ENCODE data around the gene PHLDA1.
A peak's percentile ranks its signal among the peaks of the same experiment; 100 is the strongest.

PHLDA1 gene

DNA sequence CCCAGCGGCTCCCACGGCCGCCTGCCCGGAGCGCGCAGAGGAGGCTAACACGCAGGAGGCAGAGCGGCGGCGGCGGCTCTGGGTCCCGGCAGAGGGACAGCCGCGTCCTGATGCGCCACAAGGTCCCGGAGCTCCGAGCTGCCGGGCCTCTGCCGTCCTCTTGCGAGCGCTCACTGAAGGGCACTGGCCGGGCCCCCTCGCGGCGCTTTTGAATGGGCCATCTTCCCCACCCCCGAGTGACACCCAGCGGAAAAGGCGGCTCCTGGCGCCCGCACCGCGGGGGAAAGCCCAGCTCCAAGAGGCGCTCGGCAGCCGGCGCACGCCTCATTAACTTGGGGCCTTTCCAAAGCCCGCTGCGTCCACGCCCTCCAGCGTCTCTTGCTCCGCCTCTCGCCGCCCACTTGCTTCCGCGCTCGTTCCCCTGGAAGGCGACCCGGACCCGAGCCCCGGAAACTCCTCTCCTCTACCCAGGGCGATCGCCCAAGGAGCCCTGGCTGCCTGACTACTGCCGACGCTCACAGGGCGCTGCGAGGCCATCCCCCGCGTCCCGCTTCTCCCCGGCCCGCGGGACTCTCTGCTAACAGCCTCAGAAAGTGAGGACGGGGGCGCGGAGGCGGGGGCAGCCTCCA, at the start of gene PHLDA1:
TSS of gene PHLDA1 (minus strand) at position 363 of the 629 bp plus-strand sequence.
- peak; percentile 88 to 95 for DNase-seq

GRCh38 chr12:76080729-76081415, 49.3 kb upstream of the PHLDA1 start:
- peak in 1 of 2 experiments; percentile 4 for DNase-seq

GRCh38 chr12:76080017-76080728, 48.6 kb upstream of the PHLDA1 start:
- no peak for DNase-seq

DNA sequence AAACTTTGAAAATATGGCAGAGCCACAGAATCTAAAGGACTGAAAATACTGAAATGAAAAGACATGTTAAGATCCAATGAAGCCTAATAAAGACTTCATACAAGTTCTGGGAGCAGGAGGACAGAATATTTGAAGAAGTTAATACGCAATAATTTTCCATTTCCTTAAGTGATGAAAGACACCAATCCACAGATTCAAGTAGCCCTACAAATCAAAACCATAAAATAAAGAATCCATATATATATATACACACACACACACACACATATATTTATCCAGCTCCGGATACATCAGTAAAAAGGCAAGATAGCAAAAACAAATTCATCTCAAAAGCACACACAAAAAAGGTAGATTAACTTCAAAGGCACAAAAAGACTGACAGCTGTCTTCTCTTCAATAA, 47.2 kb upstream of the PHLDA1 start:
- no peak for DNase-seq

DNA sequence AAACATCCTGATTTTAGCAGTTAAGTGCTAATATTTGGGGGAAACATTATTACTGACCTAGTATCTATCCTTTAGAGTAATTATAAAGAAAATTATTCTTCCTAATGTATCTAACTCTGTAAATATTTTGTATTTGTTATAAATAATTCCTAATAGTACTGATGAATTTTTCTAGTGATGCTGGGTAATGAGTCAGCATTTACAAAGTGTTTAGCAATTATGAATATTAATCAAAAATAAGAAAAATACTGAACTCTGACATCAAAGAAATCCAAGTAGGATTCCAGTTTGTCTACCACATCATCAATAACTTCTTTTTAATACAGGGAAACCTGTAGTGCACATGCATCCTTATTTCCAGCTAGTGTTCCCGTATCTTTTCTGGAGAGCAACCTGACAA, 43.9 kb upstream of the PHLDA1 start:
- no peak for DNase-seq

DNA sequence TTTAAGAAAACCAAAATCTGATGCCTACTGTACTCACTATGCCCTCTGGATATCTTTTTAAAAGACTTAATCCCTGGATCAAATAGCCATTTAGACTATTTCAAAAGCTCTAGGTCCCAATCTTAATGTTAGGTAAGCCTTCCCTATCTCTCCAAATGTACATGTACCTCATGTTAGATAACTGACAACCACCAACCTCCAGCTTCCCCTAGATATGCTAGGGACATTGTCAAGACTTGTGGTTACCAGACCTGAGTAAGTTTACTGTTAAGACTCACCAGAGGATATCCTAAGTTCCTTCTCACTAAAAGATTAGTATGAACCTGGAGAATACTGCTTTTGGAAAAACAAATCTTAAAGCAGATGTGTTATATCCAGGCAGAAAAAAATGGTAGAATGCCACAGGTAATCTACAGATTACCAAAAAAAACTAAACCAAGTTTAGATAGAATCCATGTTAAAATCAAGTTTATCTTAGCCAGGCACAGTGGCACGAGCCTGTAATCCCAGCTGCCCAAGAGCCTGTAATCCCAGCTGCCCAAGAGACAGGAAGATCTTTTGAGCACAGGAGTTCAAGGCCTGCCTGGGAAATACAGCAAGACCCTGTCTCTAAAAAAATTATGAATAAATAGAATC, 43.2 kb upstream of the PHLDA1 start:
- no peak for DNase-seq

- DNase-seq, result no peak
Measured at GRCh38 chr12:76073561-76073960, 42.0 kb upstream of the PHLDA1 start.

DNA sequence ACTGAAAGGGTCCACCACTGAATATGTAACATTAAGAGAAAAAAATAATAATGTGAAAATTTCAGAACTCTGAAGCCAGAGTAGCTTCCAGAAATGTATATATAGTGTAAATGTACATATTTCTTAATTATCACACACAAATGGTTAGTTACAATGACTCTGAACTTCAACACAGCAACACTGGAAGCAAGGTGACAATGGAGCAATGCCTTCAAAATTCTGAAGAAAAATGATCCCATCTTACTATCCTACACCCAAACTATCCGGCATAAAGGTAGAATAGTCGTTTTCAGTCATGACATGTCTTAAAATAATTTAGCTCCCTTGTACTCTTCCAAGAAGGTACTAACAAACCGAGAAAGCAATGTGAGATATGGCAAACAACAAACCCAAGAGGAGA, 41.0 kb upstream of the PHLDA1 start:
- no peak for DNase-seq

- DNase-seq, result no peak
Measured at GRCh38 chr12:76069339-76069738, 37.8 kb upstream of the PHLDA1 start.

GRCh38 chr12:76065917-76066316, 34.3 kb upstream of the PHLDA1 start:
- no peak for DNase-seq

DNA sequence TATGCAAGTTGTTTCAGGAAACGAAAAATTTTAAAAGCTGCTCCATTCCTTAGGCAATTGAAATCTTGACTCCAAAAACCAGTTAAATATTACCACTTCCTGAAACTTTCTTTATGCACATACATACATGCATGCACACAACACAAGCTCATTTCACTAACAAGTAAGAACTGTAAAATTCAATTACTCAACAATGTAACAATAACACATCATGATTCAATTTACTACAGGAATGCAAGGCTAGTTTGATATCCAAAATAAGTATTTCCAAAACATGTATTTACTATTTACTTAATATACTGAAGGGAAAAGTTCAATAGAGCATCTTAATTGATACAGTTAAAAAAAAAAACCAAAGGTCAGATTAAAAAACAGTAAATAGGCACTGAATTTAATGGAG, 33.3 kb upstream of the PHLDA1 start:
- no peak for DNase-seq

GRCh38 chr12:76060111-76060510, 28.5 kb upstream of the PHLDA1 start:
- DNase-seq, result no peak

DNA sequence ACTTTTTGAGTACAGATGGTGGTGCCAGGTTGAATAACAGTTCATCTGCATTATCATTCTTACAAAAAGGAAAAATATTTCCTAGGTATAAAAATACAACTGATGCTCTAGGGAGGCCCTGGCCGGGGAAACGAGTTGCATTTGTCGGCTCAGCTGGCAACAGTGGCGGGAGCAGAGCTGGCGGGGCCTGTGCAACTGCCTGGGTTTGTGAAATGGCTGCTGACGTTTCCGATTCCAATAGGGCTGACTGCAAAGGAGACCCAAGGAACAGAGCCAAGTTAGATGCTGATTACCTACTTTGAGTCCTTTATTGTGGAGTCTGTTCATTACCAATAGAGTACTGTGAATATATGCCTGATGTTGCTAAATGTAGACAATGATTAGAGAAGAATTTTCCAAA, 25.8 kb upstream of the PHLDA1 start:
- DNase-seq, result no peak

DNA sequence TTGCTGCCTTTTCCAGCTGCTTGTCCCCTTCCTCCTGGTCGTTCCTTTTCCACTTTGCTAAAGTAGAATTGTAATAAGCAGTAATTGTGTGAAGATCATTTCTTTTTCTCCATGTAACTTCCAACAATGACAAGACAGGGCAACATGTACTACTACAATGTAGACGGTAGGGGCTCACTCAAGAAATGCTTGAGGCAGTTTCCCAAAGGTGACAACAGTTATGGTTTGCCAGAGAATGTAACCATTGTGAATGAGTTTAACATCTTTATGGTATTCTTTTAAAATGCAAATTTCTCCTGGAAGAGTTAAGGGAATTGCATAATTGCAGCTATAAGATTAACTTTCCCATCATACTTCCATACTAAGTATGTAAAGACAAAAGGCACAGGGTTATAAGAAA, 23.8 kb upstream of the PHLDA1 start:
- DNase-seq, result no peak

GRCh38 chr12:76049575-76050251, 18.1 kb upstream of the PHLDA1 start:
- no peak for DNase-seq

- DNase-seq, result no peak
Measured at GRCh38 chr12:76047742-76048141, 16.2 kb upstream of the PHLDA1 start.

DNA sequence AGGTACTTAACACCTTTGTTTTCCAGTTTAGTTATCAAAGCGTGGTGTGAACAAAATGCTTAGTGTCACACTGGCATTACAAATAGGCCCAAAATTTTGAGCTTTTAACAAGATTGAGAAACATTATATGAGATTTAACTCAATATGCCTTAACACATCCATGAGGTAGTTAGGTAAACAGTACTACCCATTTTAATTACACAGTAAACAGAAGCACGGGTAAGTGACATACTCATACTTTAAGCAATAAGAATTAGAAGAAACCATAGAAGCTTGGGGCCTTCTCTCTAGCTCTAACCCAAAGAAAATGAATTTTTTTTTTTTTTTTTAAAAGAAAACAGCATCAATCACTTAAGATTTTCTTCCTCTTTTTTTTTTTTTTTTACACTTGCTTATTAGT, 15.5 kb upstream of the PHLDA1 start:
- DNase-seq, result no peak

DNA sequence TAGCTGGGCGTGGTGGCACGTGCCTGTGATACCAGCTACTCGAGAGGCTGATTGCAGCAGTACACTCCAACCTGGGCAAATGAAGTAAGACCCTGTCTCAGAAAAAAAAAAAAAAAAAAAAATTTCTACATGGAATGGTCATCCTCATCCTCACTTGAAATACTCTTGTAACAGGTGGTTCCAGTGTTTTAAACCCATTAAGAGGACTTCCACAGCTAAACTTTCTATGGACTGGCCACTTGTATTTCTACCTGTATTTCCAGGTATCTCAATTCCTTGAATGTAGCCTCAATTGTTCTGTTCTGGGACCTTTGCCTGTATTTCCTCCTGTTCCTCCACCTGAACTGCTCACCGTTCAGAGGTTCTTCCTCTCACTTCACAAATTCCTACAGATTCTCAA, 11.8 kb upstream of the PHLDA1 start:
- DNase-seq, result no peak

DNA sequence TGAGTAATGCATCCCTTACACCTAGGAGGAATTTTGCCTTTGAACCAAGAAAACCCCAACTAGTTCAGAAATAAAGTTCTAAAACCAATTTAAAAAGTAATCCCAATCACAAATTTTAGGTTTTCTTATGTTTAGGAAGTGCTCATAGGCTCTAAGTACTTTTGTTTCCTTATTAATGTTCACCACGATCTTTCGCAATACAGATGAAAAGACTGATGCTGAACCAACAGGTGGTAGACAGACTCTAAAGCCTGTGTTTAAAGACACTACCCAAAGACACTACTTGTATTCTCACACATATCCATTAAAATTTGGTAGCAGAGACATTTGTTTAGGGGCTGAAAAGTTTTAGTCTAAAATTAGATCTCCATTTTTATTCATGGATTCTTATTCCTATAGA, 10.6 kb upstream of the PHLDA1 start:
- no peak for DNase-seq

DNA sequence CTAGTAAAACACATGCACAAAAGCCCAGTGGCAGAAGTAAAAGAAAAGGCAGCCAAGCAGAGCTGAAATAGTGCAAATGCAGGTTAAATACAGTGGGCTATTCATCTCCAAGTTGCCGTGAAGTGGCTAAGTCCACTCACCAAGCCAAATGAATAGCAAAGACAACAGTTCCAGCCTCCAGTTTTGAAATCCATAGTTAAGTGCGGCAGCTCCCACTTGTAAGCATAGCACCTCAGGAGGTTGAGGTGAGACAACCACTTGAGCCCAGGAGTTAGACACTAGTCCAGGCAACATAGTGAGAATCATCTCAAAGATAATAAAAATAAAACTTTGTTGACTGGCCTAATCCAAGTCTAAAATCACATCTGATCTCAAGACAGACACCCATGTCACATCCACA, 9.8 kb upstream of the PHLDA1 start:
- DNase-seq, result no peak

GRCh38 chr12:76040461-76040860, 8.9 kb upstream of the PHLDA1 start:
- no peak for DNase-seq

DNA sequence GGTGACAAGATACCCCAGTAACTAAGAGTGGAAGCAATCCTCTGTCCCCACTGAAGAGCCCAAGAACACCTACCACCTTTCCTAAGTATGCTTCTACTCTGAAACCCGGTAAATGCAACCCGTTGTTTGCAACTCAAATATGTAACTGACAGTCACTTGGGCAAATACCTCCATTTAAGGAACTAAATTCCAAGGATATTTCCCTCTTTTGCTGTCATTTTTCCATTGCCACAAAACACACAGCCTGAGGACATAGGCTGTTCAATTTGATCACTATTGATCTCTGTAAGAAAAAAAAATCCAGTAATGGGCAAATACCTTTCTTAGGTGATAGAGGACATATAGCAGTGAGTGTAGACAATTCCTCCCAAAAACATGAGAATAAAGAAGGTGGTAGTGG, 6.6 kb upstream of the PHLDA1 start:
- no peak for DNase-seq

All from NCI-H524 (cell line).